Measurements from ENCODE around the gene LY6G6D.

LY6G6D gene

DNA sequence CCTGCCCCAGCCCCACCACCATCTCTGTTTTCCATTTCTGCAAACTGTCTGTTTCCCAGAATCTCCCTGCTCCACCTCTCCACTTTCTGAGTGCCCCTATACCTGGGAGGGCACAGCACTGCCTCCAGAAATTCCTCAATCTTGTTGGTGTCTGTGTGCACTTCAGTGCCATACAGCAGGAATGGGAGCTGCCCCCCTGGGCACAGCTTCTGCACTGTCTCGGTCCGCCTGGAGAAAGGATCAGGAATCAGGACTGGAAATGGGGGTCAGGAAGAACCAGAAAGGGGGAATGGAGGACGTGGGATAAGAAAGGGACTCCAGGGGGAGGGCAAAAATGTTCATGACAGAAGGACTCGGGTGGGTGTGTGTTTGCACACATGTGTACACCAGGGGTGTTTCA, 18.6 kb downstream of the LY6G6D start:
- no peak for FAIRE-seq
- no peak for DNase-seq (ENCODE audit: insufficient read length, low spot score)

DNA sequence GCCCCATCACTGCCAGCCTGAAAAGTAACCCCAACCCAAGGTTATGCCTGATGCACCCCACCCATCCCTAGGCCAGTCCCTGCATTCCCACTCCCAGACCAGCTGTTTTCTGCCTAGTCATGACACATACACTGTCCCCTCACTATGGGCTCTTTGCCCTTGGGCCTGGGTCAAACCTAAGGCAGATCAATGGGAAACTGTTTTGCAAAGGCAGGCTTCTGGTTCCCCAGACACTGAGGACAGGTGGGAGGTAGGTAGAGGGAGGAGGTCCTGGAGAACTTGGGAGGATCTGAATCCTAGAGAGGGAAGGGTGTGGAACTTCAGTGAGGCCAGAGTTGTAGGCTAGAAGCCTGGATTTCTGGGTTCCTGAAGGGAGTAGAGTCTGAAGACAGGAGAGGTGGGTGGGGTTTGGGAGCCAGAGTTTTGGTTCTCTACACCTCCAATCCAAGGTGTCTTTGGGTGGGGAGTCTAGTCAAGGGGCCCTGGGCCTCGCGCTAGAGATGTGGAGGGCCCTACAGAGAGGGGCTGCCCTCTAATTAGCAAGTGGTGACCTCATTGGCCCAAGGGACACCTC, 19.2 kb downstream of the LY6G6D start:
- no peak for DNase-seq (ENCODE audit: insufficient read length, low spot score)
- FAIRE-seq = no peak

DNA sequence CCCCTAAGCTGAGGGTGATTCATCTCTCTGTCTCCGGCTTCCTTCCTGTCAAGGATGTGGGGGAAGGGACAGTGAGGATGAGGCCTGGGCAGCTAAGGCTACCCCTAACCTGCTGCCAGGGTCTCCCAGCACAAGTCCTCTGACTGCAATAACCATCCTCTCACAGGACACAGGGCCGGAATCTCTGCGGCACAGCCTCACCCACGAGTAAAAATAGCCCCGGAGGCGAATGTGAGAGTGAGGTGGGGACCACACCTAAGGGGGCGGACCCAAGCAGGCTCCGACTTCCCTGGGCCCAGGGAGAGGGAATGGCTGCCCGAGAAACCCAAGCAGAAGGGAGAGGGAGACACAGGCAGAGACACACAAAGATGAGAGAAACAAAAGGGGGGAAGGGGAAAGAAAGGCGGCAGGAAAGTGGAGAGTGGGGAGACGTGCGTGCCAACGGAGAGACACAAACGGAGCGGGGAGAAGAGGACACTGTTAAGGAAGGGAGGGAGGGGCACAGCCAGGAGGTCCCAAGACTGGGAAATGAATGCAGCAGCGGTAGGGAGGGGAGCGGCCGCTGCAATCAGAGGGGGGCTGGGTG, 19.8 kb downstream of the LY6G6D start:
- DNase-seq (ENCODE audit: insufficient read length, low spot score) = peak; percentile 84
- FAIRE-seq = peak; percentile 89

DNA sequence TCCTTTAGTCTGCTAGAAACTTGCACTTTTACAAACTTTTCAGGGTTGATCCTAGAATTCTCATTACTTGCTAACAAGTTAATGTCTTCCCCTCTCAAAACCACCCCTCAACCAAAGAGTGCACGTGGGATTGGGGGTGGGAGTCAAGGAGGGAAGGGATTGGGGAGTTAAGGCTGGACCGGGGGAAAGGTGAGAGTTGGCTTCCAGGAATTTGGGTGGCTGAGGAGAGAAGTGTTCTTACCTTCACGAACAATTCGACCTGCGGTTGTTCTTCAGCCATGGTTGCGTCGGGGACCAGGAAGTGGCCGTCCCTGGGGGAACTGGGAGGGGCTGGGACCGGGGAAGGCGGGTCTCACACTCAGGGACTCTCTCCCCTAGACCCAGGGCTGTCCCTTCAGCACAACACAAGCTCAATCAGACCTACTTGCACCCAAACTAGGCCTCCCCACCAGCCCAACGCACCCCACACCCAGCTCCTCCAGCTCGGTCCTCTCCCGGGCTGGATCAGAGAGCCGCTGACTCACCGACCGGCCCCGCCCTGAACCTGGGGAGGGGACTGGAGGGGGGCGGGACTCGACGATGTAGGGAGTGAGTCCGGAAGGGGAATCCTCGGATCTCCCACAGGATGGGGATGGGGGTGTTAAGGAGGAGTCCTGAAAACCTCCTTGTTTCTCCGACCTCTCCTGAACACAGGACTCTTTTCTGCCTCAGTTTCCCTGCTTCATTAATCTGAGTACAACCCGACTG, 21.0 kb downstream of the LY6G6D start, which contains the start of gene CLIC1:
Gene CLIC1, minus strand, starts transcription at position 510 of the 747 bp plus-strand sequence. Its CDS starts 230 bp downstream, at position 280.
- peak; percentile 46 for FAIRE-seq
- DNase-seq (ENCODE audit: insufficient read length, low spot score) = peak; percentile 89

DNA sequence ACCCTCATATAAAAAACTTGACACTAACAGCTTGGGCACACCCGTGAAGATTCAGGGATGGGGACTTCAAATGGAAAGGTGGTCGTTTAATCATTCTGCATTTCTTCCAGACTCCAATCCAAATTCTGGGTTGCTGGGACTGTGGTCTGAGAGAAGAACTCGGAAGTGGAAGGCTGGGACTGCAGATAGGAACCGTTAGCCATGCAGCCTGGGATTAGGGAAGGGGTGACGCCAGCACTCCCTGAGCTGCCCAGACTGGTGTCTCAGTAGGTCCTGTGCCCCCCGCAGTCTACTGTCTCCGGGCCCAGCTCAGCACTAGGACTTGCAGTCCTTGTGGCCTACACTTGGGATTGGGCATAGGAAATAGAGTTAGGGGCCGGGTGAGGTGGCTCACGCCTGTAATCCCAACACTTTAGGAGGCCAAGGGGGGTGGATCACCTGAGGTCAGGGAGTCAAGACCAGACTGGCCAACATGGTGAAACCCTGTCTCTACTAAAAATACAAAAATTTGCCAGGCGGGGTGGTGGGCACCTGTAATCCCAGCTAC, 21.7 kb downstream of the LY6G6D start:
- DNase-seq (ENCODE audit: insufficient read length, low spot score) (no peak), FAIRE-seq (no peak)

DNA sequence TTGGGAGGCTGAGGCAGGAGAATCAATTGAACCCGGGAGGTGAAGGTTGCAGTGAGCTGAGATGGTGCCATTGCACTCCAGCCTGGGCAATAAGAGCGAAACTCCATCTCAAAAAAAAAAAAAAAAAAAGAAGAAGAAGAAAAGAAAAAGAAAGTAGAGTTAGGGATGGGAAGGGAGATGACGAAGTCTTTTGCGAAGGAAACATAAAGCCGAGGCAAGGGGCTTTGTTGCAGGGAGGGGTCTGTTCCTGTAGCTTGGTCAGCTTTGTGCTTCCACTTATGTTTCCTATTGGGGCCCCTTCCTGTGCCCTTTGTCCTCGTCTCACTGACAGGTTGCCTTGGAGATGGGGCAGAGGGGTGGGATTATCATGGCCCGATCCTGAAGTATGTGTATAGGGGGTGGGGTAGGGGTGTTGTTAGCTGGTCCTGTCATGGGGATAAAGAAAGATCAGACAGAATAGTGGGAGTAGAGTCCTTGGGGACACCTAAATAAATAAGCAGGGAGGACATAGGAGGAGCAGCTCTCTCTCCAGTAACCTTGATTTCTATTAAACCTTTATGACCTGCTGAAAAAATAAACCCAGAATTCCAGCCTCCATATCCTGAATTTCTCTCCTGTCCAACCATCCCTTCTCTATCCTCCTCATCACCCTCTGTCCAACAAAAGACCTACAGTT, 22.3 kb downstream of the LY6G6D start:
- DNase-seq (ENCODE audit: insufficient read length, low spot score) (no peak), FAIRE-seq (no peak)

DNA sequence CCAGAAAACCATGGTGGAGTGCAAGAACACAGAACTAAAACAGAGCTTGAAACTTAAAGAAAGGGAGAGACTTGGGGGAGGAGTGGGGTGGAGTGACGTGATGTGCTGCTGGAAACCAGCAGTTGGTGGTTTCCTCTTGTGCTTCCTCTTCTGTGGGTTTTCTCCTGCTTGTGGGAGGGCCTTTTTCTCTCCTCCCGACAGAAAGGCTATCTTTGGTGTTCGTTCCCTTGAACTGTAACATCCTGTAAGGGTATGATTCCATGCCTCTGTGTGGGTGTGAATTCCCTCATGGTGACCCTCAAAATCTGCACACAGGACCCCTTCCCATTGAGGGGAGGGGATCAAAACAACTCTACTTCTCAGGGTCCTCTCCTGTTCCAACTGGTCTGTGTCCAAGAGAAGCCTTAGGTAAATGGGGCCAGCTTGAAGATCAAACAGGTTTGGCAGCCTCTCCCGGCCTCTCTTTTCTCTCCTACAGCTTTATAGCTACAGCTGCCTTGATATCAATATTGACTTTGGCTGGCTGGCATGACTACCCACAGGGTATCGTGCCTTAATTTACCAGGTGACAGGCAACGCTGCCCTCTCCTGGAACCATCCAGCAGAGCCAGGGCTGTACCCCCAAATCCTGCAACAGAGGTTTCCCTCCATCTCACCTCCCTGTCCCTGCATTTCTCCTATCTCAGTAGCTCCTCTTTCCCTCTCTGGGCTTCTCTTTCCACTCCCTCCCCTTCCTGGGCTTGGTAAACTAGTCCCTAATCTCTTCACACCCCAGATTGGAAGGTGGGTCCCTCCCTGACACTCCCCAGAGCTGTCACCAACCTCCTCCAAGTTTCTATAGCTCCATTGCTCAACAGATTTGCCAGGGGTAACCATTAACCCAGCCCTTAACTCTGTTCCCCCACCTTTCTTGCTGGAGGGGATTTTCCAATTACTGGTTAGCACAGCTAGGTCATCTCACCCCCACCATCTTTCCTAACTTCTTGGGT, 23.1 kb downstream of the LY6G6D start:
- FAIRE-seq (no peak), DNase-seq (ENCODE audit: insufficient read length, low spot score) (peak; percentile 55)

DNA sequence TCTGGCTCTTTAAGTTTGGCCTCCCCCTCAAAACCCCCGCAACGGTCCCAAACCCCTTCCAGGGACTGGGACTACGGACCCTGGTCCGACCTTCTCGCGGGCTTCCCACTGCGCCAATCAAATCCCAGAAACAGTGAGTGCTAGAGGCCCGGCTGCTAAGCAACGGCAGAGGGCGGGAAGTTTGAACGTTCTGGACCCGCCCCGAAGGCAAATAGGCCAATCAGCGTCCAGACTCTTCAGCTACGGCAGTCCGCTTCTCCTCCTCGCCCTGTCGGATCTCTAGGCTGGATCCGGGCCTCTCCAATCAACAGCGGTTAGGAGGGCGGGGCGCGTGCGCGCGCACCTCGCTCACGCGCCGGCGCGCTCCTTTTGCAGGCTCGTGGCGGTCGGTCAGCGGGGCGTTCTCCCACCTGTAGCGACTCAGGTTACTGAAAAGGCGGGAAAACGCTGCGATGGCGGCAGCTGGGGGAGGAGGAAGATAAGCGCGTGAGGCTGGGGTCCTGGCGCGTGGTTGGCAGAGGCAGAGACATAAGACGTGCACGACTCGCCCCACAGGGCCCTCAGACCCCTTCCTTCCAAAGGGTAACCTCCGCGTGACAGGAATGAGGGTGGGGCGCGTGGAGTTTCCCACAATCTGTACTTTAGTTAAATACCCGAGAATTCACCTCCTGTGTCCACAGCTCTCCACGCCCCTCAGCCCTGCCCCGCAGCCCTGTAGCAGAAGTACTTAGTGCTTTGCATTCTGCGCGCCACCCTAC, 24.7 kb downstream of the LY6G6D start, which contains the start of gene MSH5:
Gene MSH5, plus strand, starts transcription at position 367 of the 758 bp plus-strand sequence. CDS start 462 bp downstream, outside the sequence.
- FAIRE-seq (peak; percentile 91), DNase-seq (ENCODE audit: insufficient read length, low spot score) (peak; percentile 98)

DNA sequence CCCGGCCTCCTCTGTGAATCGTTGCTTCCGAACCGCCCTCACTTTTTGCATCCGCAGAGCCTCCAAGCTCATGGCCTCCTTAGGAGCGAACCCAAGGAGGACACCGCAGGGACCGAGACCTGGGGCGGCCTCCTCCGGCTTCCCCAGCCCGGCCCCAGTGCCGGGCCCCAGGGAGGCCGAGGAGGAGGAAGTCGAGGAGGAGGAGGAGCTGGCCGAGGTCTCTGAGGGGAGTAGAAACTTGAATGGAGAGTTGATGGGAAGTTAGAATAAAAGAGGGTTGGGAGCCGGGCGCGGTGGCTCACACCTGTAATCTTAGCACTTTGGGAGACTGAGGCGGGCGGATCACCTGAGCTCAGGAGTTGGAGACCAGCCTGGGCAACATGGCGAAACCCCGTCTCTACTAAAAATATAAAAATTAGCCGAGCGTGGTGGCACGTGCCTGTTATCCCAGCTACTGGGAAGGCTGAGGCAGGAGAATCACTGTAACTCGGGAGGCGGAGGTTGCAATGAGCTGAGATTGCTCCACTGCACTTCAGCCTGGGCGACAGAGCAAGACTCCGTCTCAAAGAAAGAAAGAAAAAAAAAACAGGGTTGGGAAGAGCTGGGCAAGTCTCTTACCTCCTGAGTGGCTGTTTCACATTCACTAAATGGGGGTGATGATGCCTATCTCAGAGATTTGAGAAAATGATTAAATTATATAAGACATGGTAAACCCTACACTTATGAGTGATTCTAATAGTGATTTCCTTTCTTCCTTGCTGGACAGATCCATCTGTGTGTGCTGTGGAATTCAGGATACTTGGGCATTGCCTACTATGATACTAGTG, 25.5 kb downstream of the LY6G6D start:
- no peak for DNase-seq (ENCODE audit: insufficient read length, low spot score)
- FAIRE-seq = no peak

DNA sequence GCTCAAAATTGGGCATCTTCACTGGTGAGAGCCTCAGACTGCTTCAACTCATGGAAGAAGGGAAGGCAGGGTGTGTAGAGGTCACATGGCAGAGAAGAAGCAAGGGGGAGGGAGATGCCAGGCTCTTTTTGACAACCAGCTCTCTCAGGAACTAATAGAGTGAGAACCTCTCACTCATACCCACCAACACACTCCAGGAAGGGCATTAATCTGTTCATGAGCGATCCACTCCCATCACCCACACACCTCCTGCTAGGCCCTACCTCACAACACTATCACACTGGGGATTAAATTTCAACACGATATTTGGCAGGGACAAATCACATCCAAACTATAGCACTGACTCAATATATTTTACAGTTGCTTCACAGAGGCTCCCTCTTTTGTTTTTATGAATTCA, 26.7 kb downstream of the LY6G6D start:
- DNase-seq (ENCODE audit: insufficient read length, low spot score) (no peak), FAIRE-seq (no peak)

DNA sequence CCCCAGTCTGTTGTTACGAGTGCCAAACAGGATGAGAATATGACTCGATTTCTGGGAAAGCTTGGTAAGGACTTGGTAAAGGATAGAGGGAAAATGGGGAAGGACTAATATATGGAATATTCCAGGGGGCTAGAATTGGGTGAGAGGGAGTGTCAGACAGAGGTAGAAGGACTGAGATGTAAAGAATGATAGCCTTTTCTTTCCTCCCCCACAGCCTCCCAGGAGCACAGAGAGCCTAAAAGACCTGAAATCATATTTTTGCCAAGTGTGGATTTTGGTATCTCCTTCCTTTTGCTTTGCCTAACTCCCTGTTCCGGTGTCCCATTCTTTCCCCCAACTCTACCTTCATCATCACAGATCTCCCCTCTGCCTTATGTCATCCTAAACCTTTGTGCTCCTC, 27.7 kb downstream of the LY6G6D start:
- no peak for FAIRE-seq
- no peak for DNase-seq (ENCODE audit: insufficient read length, low spot score)

DNA sequence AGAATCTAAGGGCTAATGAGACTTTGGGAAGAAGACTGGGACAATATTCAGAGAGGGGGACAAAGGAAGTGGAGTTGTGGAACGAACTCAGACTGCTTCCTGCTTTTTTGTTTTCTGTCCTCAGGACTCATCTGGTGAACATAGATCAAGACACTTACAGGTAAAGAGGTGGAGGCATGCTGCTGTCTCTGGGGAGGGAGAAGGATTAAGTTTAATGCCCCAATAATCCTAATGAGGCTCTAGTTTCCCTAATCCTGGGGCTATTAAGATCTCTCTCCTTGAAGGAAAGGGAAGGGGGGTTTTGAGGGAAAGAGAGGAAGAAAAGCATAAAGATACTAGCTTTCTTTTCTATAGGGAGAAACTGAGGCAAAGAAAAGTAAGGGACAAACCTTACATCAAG, 29.3 kb downstream of the LY6G6D start:
- FAIRE-seq (no peak), DNase-seq (ENCODE audit: insufficient read length, low spot score) (no peak)

DNA sequence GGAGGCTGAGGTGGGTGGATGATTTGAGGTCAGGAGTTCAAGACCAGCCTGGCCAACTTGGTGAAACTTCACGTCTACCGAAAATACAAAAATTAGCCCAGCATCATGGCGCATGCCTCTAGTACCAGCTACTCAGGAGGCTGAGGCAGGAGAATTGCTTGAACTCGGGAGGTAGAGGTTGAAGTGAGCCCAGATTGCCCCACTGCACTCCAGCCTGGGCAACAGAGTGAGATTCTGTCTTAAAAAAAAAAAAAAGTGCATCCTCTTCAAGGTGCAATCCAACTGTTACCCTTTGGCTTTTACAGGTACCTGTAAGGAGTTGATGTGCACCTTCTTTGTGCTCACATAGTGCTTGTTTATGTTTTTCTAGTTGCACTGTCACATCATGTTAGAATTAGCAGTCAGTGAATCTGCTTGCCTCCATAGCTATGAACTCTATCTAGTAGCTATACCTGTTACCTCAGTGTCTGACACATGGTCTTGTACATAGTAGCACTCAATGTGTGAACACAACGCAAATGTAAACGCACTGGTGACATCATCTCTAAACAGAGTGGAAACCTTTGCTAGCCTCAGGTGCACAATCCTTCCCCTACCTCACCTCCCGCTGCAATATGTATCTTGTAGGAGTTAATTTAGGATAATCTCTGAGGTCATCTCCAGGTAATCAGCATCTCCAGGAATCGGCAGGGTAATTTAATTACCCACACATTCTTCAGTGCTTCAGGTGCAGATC, 34.3 kb downstream of the LY6G6D start:
- no peak for FAIRE-seq
- DNase-seq (ENCODE audit: insufficient read length, low spot score) = no peak

DNA sequence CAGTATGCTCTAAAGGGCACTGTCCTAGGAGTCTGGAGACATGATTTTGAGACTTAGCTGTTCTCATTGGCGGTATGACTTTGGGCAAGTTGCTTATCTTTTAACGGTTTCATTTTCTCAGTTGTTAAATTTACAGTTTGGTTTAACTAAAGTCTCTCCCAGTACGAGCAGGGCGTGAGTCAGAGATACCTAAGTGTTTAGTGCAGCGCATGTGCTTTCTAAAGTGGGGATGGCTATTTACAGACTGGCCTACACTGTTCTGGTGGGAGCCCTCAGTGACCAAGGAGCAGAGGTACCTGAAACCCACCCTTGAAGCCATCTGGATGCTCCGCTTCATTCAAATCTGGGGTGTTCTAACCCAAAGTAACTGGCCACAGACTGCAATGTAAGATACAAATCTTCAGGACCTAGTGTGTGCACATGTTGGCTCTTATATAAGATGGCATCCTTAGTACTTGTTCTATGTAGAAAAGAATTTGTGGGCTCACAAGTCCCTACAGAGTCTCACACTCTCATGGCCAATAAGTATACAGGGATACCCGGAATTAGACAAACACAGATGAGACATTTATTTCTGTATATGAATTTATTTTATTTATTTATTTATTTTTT, 35.4 kb downstream of the LY6G6D start:
- FAIRE-seq (no peak), DNase-seq (ENCODE audit: insufficient read length, low spot score) (no peak)

DNA sequence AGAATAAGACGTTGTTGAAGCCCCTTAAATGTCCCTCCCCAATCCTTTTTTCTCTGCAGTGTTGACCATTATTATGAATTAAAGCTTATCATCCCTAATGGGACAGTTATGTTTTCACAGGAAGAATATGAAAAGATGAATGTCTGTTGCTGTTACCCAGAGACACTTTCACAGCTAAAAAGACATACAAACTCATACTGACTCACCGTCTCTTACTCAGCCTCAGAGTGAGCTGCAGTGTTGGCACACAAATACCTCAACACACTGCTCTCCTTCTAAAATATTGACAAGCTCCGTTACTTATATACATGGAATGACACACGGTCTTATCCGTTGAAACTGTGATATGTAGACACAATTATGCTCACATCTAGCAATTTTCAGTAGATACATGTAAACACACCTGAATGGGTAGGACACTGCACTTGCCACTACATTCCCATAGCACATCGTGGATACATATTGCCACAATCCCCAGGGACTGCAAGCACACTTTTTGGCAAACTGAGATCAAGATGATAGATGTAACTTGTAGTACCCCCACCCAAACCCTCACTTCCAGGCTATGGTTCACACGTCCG, 37.7 kb downstream of the LY6G6D start:
- FAIRE-seq = no peak
- no peak for DNase-seq (ENCODE audit: insufficient read length, low spot score)

DNA sequence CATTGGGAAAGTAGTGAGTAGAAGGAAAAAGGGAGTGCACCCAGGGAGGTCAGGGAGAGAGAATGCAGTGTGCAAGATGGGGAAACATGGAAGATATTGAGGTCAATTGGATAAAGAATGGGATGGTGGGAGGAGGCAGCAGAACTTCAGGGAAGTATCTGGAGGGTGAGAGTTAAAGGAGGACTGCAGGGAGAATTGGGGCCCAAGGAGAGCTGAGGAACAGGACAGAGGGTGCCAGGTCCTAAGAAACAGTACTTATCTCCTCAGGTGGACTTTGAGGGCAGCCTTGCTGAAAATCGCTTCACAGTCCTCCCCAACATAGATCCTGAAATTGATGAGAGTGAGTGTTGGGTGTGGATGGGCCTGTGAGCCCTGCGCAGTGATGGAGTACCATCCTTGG, 43.1 kb downstream of the LY6G6D start:
- DNase-seq (ENCODE audit: insufficient read length, low spot score) = no peak

DNA sequence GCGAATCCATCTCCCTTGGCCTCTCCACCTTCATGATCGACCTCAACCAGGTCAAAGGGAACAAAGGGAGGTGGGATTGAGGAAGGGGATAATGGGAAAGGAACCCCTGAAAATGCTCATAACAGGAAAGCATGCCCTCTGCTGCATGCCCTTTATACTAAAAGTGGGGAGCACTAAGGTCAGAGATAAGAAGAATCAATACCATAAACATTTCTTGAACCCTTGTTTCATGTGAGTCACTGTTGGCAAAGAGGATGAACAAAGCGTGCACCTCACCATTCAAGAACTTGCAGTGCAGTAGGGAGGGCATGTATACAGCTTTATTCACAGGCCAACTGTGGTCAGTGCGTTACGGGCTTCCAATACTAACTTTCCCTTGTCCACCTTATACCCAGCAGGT, 45.6 kb downstream of the LY6G6D start:
- FAIRE-seq (no peak), DNase-seq (ENCODE audit: insufficient read length, low spot score) (no peak)

More for the DNA sequence above, 43.1 kb downstream of the LY6G6D start:
- FAIRE-seq = no peak

All from HTR-8/SVneo (cell line).